Breast epithelium (tissue), 4 donors: Measurements from ENCODE around the gene INS. TPM values are rescaled to one million over a fixed set of nuclear protein-coding genes. Genes with fewer than 3 reads are reported as not detected.
A peak's percentile ranks its signal among the peaks of the same experiment; 100 is the strongest.

Source experiments
- DNase-seq, 2 donors: peaks; one replicate each; pipeline ENCODE4 v3.0.0-alpha.2; 2019; ENCODE audit warnings: low spot score in 2 of 2
- H3K27ac ChIP-seq, 2 donors: fragments of 200-600 bp; sonication (generic) in 1 of 2; one replicate each; pipeline ENCODE4 v1.5.1; 2016 to 2019; ENCODE audit warnings: mild to moderate bottlenecking in 1 of 2
- H3K27me3 ChIP-seq, 2 donors: fragments of 200-600 bp; sonication (generic) in 1 of 2; one replicate each; pipeline versions ENCODE4 v1.5.1 to v1.6.0; 2017 to 2019; ENCODE audit warnings: control low read depth in 1 of 2, mild to moderate bottlenecking in 1 of 2
- H3K36me3 ChIP-seq: fragments of 200-600 bp; one replicate; pipeline ENCODE4 v1.5.1; 2019
- H3K4me1 ChIP-seq, 2 donors: fragments of 200-600 bp; sonication (generic); one replicate each; pipeline ENCODE4 v1.5.1; 2016 to 2019; ENCODE audit warnings: control low read depth in 1 of 2
- H3K4me3 ChIP-seq, 3 donors: fragments of 200-600 bp; sonication (generic); 1 replicate in 2 of 3; 2 replicates in 1 of 3; pipeline ENCODE4 v1.5.1; 2016 to 2019; ENCODE audit warnings: mild to moderate bottlenecking in 3 of 3, moderate library complexity in 2 of 3
- H3K9me3 ChIP-seq, 2 donors: fragments of 200-600 bp; sonication (generic) in 1 of 2; one replicate each; pipeline ENCODE4 v1.5.1; 2016 to 2019; ENCODE audit warnings: control low read depth in 1 of 2
- POLR2A ChIP-seq: fragments of 450-650 bp; IDR thresholded peaks from one replicate; pipeline ENCODE4 v1.6.1; 2016; ENCODE audit warnings: antibody characterized with exemption, mild to moderate bottlenecking, moderate library complexity
- POLR2AphosphoS5 ChIP-seq, 3 donors: sonication (generic); formaldehyde crosslinking; IDR thresholded peaks; one replicate each; pipeline ENCODE4 v1.6.1; 2017; ENCODE audit warnings: antibody characterized with exemption in 3 of 3
- intact Hi-C: fragments of 100-400 bp; cut with DNase I; formaldehyde crosslinking; loops from one replicate; pipeline ENCODE4 v1.15.1; 2023; ENCODE audit warnings: low total_unique reads
- total RNA-seq, 3 donors: library from RNA; depleted of rRNA; stranded (reverse); fragments of >200 nt; gene quantifications; one replicate each; pipeline ENCODE4 v1.1.0, GENCODE V29; 2016
- TF ChIP-seq, protein P1 (sequence below), 3 donors: fragments of 450-650 bp; IDR thresholded peaks; one replicate each; pipeline ENCODE4 v1.5.1; 2016 to 2017; ENCODE audit warnings: antibody characterized with exemption in 3 of 3, mild to moderate bottlenecking in 3 of 3, moderate library complexity in 3 of 3

Gene INS
- total RNA-seq, 3 donors from 2014 or later = not detected

DNA sequence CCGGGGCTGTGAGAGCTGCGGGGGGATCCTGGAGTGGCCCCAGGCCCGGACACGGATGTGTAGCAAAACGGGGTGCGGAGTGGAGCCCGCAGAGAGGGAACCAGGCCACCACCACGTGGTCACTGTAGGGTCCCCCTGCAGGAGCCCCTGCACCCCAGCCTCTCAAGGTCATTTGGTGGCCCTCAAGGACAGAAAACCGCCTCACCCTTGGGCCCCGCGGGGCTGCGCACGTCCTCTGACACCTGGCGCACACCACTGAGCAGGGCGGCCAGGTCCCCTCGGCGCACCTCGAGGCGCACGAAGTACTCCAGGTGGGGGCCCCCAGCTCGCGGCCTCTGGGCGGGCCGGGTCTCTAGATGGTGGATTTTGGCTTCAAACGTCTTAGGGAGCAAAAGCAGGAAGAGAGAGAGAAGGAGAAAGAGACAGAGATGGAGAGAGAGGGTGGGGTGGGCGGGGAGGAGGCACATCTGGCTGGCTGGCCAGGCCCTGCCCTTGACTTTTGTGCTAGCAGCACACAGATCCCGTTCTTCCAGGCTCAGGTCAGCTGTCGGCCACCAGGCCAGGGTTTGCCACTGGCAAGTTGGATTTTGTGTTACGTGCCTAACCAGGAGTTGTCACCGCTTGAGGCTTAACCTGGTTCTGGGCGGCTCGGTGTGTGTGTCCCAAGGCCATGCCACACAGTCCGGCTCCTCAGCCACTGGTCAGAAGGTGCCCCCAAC, 7.4 kb upstream of the INS start:
- peaks cover 4 to 42% of the 10 kb centered on the region in 2 donors for H3K27me3 ChIP-seq
- DNase-seq = no peak

DNA sequence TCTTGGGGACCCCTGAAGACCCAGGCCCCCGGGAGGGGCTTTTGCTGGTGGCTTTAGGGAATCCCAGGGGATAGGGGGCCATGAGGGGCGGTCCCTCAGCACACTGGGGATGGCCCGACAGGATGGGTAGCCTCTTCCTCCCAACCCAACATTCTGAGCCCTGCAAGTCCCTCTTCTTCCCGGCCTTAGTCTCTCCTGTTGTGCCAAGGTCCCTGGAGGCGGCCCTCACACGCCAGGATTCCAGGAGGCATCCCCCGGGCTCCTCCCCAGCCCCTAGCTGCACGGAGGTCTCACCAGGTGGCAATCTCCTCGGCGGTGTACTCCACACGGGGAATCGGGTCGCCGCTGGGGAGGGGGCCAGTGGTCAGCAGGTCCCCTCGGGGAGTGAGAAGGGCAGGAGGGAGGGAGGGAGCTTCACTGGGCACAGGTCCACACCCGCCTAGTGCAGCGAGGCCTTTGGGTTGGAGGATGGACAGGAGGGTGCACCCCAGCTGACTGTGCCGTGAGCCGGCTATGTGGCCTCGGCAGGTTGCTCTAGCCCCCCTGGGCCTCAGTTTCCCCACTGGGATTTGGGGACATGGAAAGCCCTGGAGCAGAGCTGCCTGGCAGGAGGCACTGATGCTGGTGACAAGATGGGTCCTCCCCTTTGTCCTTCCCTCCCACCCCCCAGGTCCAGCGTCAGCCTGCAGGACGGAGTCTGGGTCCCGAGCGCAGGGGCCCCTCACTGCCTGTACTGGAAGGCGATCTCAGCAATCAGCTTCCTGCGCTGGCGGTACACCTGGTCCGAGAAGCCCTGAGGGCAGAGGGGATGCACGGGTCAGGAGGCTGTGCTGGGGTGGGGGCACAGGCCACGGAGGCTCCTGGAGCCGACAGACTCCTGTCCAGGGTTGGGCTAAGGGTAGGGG, 6.4 kb upstream of the INS start:
- peaks cover 4 to 48% of the 10 kb centered on the region in 2 donors for H3K27me3 ChIP-seq
- intact Hi-C loops = no loop called here
- no peak overlapping the region for H3K4me3 ChIP-seq

More for the DNA sequence above, 7.4 kb upstream of the INS start:
- no peaks in the 10 kb centered on the region for H3K9me3 ChIP-seq
- H3K4me1 ChIP-seq = no peaks in the 10 kb centered on the region
- H3K36me3 ChIP-seq = no peaks in the 10 kb centered on the region
- H3K4me3 ChIP-seq = no peak overlapping the region
- intact Hi-C loops = no loop called here
- TF ChIP-seq, protein P1, sequence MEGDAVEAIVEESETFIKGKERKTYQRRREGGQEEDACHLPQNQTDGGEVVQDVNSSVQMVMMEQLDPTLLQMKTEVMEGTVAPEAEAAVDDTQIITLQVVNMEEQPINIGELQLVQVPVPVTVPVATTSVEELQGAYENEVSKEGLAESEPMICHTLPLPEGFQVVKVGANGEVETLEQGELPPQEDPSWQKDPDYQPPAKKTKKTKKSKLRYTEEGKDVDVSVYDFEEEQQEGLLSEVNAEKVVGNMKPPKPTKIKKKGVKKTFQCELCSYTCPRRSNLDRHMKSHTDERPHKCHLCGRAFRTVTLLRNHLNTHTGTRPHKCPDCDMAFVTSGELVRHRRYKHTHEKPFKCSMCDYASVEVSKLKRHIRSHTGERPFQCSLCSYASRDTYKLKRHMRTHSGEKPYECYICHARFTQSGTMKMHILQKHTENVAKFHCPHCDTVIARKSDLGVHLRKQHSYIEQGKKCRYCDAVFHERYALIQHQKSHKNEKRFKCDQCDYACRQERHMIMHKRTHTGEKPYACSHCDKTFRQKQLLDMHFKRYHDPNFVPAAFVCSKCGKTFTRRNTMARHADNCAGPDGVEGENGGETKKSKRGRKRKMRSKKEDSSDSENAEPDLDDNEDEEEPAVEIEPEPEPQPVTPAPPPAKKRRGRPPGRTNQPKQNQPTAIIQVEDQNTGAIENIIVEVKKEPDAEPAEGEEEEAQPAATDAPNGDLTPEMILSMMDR (IDR thresholded peaks at IDR 0.05) = no peak
- TF ChIP-seq POLR2AphosphoS5 (IDR thresholded peaks at IDR 0.05) = no peak
- no peak for TF ChIP-seq POLR2A
- H3K27ac ChIP-seq = peak overlapping the region in 1 of 2 donors; percentile 61

DNA sequence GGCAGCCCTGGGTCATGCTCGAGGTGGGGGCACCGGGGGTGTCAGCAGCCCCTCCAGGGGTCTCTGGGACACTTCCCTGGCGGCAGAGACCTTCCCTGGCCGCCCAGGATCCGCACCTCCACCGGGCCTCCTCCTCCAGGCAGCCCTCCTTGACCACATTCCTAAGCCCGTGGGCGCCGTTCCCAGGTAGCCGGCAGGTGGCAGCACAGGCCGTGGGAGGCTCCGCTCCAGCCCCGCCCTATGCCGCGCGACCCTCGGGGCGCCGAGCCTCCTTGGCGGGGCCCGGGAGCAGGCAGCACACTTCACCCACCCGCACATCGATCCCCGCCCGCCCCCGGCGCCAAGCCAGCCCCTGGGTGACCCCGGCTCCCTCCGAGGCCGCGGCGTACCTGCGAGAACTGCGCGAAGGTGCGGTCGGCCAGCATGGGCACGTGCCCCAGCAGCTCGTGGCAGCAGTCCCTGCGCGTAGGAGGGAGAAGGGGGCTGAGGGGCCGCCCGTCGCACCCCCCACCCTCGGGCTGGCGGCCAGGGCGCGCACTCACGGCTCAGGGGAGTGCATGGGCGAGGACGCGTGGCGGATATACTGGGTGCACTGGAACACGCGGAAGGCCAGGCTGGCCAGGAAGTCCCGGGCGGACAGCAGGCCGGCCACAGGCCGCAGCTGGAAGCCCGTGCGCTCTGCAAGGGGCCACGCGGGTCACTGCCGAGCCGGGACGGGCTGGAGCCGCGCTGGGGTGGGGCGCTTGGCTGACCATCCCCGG, 5.3 kb upstream of the INS start:
- Histone ChIP-seq H3K4me3 (peak overlapping the region in 2 of 3 donors; percentile 40 to 61), H3K4me1 (no peaks in the 10 kb centered on the region), H3K36me3 (no peaks in the 10 kb centered on the region), H3K27me3 (peaks cover 4 to 54% of the 10 kb centered on the region in 2 donors), H3K9me3 (no peaks in the 10 kb centered on the region), H3K27ac (no peak overlapping the region)
- no peak for DNase-seq
- TF ChIP-seq, protein P1 (IDR thresholded peaks at IDR 0.05) = peak in 2 of 3 donors; percentile 30 to 50
- TF ChIP-seq POLR2AphosphoS5 (IDR thresholded peaks at IDR 0.05) = no peak
- intact Hi-C loops = no loop called here

More for the DNA sequence above, 6.4 kb upstream of the INS start:
- DNase-seq = no peak
- Histone ChIP-seq H3K36me3 (no peaks in the 10 kb centered on the region), H3K4me1 (no peaks in the 10 kb centered on the region), H3K27ac (no peak overlapping the region), H3K9me3 (no peaks in the 10 kb centered on the region)
- TF ChIP-seq, protein P1 (IDR thresholded peaks at IDR 0.05) = no peak
- no peak for TF ChIP-seq POLR2A
- TF ChIP-seq POLR2AphosphoS5 (IDR thresholded peaks at IDR 0.05) = no peak

DNA sequence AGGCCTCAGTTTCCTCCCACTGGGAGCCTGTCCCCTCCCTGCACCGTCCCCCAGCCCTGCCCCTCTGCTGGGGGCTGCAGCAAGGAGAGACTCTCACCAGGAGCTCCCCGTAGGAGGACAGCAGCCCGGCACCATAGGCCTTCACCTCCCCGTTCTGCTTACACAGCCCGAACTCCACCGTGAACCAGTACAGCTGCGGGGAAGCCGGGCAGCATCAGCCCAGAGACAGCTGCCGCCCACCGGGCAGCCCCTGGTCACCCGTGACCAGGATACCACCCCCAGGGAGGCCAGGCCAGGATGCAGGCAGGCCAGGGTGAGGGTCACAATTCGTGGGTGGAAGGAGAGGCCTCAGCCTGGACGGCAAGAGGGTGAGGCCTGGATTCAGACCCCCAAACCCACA, 4.6 kb upstream of the INS start:
- intact Hi-C loops = no loop called here
- Histone ChIP-seq H3K27me3 (peaks cover 4 to 61% of the 10 kb centered on the region in 2 donors), H3K4me3 (no peak overlapping the region)

More for the DNA sequence above, 4.6 kb upstream of the INS start:
- no peaks in the 10 kb centered on the region for H3K9me3 ChIP-seq
- H3K27ac ChIP-seq = no peak overlapping the region
- DNase-seq = no peak
- no peaks in the 10 kb centered on the region for H3K4me1 ChIP-seq
- TF ChIP-seq, protein P1 (IDR thresholded peaks at IDR 0.05) = no peak
- no peak for TF ChIP-seq POLR2A
- H3K36me3 ChIP-seq = no peaks in the 10 kb centered on the region
